ENCODE measurements around the gene AOPEP.
"Not testable (repeated sequence)": the region's sequence is repeated elsewhere in the genome, so short reads cannot be mapped to it uniquely, and the experiment has no call there.

The AOPEP gene

GRCh38 chr9:94819161-94819687 lies 92.7 kb downstream of the AOPEP start:
- DNase-seq = no peak

GRCh38 chr9:94821098-94821887 lies 94.8 kb downstream of the AOPEP start:
- DNase-seq = no peak

DNA sequence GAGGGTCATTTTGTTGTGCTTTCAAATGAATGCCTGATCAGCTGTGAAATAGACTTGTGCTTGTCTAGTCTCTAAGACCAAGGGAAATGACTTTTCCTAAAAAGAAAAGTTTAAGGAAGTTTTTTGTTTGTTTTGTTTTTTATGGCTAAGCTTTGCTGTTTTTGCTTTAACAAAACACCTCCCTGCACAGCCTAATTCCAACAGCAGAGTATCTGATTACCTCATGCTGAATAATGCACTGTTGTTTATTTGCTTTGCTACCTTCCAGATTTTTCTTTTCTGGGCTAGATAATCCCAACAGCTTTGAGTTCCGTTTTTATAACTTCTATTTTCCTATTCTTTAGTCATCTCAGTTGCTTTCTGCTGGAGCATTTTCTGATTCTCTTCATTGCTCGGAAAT lies 95.8 kb downstream of the AOPEP start:
- DNase-seq = no peak

DNA sequence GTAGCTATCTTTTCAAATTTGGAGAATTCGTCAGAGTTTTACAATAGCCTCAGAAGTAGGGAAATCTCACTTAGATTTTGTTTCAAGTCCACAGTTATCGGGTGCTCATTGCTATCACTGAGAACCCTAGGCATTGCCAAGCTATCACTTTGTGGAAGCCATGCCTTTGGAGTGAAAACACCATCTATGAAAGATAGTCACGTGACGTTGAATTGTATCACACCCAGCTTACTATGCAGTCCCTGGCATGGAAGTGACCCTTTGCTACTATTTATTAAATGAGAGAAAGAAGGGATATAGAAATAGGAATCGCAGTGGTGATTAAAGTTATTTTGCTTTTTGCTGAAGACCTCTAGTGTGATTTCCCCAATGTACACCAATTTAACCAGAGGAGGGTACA lies 97.2 kb downstream of the AOPEP start:
- no peak for DNase-seq

GRCh38 chr9:94824411-94824810 lies 97.9 kb downstream of the AOPEP start:
- DNase-seq = no peak

GRCh38 chr9:94824913-94825610 lies 98.6 kb downstream of the AOPEP start:
- DNase-seq = no peak

GRCh38 chr9:94825611-94825958 lies 99.1 kb downstream of the AOPEP start:
- no peak for DNase-seq

DNA sequence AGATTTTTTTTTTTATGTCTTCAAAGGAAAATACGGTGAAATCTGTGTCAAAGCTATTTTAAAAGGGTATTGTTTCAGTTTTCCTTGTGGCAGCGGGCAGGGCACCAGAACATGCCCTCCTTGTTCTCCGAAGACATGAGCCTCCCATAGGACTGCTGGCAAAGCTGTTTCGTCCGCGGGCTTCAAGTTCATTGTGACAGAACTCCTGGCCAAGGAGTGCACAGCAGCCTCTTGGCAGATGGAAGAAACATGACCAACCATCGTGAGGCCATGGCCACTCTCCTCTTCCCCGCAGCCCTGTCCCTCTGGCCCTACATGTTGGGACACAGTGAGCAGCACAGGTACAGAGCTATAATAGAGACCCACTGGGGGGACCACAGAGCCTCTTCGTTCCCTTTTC lies 99.5 kb downstream of the AOPEP start:
- no peak for DNase-seq

DNA sequence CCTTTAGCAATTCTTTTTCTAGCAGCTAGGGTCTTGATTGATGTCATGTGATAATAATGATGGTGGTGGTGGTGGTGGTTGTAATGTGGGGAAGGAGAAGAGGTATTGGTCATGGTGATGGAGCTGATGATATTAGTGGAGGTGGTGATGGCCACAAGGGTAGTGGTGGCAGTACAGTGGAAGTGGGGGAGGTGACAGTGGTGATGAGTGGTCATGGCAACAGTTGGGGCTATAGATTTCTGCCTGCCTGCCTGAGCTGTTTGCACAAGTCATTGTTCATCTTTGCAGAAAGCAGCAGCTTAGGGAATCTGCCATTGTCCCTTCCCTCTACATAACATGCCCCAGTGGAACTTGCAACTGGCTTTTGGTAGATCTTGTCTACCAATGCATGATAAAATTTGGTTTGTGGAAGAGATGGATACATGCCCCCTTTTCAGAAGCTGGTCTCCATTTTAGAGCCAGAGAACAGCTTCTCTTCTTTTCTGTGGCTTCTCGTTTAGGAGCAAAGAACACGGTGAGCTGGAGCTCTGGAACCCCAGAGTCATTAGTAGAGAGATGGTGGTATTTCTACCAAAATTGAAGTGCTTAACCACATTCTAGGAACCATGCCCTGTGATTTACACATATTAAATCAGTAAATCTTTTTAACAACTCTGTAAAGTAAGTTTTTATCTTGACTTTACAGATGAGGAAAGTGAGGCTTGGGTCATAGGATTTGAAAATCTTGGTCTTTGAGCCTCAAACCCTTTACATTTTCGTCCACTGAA lies 100.3 kb downstream of the AOPEP start:
- no peak for DNase-seq

DNA sequence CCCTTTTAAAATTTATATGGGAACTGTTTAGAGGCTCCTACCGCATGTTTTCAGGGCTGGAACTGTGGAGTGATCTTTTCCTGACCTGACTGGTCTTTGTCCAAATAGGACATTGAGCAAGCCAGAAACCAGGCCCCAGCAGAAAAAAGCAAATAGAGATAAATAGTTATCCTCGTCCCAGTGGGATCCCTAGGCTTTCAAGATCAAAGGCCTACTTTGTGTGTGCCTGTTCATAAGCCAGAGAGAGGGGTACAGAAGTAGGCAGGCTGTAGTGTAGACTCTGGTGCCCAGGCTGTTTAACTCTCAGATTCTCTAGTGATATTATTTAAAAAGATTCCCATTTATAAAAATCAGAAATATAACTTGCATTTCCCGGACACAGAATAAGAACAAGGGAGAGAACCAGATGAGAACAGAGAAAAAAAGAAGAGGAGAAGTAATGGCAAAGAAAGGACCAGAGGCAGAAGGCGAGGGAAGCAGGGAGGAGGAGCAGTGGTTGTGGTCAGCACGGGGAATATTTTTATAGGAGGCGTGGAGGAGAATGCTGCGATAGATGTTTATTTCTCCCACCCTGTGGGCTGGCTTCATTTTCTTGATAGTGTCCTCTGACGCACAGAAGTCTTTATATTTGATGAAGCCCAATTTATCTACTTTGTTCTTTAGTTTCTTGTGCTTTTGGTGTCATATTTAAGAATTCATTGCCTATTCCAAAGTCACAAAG lies 101.2 kb downstream of the AOPEP start:
- DNase-seq = no peak

DNA sequence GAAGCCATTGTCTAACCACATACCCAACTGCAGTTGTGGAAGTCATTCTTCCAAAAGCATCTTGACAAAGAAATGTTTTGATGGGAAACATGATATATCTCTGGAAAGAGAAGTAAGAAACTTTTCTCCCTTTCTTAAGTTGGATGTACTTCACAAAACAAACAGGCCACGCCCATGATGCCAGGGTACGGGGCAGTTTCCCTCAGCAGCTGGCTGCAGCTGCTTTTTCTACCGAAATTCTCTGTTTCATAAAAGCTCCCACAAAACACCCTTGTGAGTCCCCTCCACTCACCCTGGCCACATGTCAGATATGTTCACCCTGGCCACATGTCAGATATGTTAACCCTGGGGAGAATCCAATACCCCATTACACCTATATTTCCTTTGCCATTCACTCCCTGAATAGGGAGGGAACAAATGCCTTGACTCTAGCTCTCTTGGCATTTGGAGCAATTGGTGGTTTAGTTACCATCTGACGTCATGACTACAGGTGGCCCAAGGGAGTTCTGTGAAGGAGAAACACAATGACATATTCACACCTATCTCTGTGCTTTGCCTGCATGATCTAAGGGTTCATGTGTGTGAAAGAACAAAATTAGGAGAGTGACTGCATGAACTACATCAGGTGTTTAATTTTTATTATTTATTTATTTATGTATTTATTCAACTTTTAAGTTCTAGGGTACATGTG lies 103.0 kb downstream of the AOPEP start:
- DNase-seq = no peak

GRCh38 chr9:94830071-94830604 lies 103.6 kb downstream of the AOPEP start:
- DNase-seq = not testable (repeated sequence)

DNA sequence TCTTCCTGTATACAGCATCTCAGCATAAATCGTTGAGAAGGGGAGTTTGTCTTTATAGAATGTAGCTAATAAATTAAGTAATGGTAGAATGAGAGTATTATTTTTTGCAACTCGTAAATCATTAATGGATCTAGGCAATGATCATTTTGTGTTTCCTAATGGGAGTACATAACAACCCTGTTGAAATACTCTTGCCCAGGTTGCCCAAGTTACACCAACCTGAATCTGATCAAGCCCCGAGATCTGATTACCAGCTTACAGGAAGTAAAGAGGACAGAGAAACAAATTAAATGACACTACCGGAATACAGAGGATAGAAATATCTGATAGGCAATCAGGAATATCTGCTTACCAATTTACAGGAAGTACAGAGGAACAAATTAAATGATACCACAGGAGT lies 107.3 kb downstream of the AOPEP start:
- no peak for DNase-seq

GRCh38 chr9:94837404-94837803 lies 110.9 kb downstream of the AOPEP start:
- DNase-seq = no peak

GRCh38 chr9:94839398-94839797 lies 112.9 kb downstream of the AOPEP start:
- no peak for DNase-seq

GRCh38 chr9:94840738-94841137 lies 114.2 kb downstream of the AOPEP start:
- DNase-seq = no peak

DNA sequence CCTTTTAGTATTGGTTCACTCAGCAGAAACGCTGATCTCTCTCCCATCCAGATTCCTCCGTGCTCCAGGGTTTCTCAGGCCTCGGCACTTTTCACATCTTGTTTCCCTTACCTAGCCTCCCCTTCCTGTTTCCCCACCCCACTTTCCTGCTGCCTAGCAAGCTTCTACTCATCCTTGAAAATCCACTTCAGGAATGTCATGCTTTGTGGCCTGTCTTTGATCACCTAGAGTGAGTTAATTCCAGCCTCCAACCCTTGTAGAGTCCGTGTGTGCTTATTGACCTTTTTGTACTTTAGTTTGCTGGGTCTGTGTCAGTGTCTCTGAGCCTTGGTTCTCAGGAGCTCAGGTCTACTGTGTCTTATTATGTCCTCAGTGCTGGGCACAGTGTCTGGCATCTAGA lies 116.6 kb downstream of the AOPEP start:
- no peak for DNase-seq

DNA sequence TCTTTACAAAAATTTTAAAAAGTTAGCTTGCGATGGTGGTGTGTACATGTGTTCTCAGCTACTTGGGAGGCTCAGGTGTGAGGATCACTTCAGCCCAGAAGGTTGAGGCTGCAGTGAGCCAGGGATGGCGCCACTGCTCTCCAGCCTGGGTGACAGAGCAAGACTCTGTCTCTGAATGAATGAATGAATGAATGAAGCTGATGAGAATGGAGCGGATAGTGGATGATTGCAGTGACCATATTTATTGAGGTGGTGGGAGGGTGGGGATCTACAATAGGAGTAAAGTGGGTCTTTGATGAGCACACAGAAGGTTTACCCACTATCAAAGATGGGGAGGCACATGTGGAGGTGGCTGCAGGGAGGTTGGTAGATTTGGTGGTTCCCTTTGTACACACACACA lies 120.2 kb downstream of the AOPEP start:
- DNase-seq = no peak

GRCh38 chr9:94847486-94847885 lies 121.0 kb downstream of the AOPEP start:
- no peak for DNase-seq

- not testable (repeated sequence) for DNase-seq
These were observed 122.3 kb downstream of the AOPEP start for GRCh38 chr9:94848791-94849190.

DNA sequence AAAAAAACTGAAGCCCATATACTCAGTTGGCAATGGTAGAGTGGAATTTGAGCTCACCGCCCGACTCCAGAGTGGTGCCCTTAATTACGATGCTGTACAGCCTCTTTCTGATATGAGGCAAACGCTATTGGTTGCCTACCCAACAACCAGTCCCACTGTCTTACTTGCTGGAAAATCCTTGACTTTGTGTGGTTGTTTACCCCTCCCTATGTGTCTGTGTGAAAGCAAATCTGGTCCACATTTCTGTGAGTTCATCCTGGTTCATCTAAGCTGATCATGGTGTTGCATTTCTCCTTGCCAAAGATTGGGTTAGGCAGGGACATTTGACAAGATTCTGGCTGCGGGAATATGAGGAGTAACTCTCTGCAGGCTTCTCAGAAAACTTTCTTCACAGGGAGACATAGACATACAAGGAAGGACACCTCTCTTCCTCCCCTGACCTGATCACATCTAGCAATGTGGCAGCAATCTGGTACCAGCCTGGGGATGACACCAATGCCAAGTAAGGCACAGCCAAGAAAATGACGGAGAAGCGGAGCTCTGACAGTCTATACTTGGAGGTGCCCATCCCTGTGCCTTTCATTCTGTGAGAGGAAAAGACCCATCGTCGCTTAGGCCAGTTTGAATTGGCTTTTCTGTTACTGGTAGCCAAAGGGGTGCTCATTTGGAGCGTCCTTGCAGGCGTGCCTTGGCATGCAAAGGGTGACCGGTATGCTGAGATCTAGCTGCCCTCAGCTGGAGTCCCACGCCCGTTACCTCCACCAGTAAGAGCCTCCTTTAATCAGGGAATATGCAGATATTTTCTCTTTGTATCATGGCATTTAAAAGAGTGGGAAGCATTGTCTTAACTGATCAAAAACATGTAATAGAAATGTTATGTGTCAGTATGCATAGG lies 124.3 kb downstream of the AOPEP start:
- DNase-seq = no peak
